Measurements from ENCODE around the gene ZFAND2B. TPM values are rescaled to one million over a fixed set of nuclear protein-coding genes. Genes with fewer than 3 reads are reported as not detected.
A peak's percentile ranks its signal among the peaks of the same experiment; 100 is the strongest.

Gene ZFAND2B
- total RNA-seq, 3 donors from 2014 or later = 59.6 to 88.5 (median 66.0) TPM

- H3K36me3 ChIP-seq (ENCODE audit: low read depth) = peaks cover 10% of the 10 kb centered on the region
- H3K4me3 ChIP-seq = no peak overlapping the region
- intact Hi-C loops (cut with DNase I, micrococcal nuclease) = no loop called here
- DNase-seq = no peak
- ATAC-seq = no peak
- no peak for TF ChIP-seq CTCF (IDR thresholded peaks at IDR 0.05)
- no peaks in the 10 kb centered on the region for H3K9me3 ChIP-seq
- peaks cover 14% of the 10 kb centered on the region for H3K4me1 ChIP-seq (ENCODE audit: low read depth)
Measured at GRCh38 chr2:219223831-219224610, 17.4 kb downstream of the ZFAND2B start.

GRCh38 chr2:219225350-219225749 is 18.8 kb downstream of the ZFAND2B start:
- TF ChIP-seq CTCF (IDR thresholded peaks at IDR 0.05) = no peak
- DNase-seq (no peak), ATAC-seq (no peak)
- intact Hi-C loops (cut with DNase I, micrococcal nuclease) = no loop called here
- H3K9me3 ChIP-seq = no peaks in the 10 kb centered on the region
- peaks cover 10% of the 10 kb centered on the region for H3K36me3 ChIP-seq (ENCODE audit: low read depth)
- H3K4me1 ChIP-seq (ENCODE audit: low read depth) = peaks cover 9% of the 10 kb centered on the region
- no peak overlapping the region for H3K4me3 ChIP-seq

- peaks cover 20% of the 10 kb centered on the region for H3K4me1 ChIP-seq (ENCODE audit: low read depth)
- peaks cover 8% of the 10 kb centered on the region for H3K36me3 ChIP-seq (ENCODE audit: low read depth)
- intact Hi-C loops (cut with DNase I, micrococcal nuclease) = no loop called here
- no peak for TF ChIP-seq CTCF (IDR thresholded peaks at IDR 0.05)
- ATAC-seq (no peak), DNase-seq (peak in 1 of 3 donors; percentile 32)
- H3K9me3 ChIP-seq = no peaks in the 10 kb centered on the region
- peak overlapping the region; percentile 46 for H3K4me3 ChIP-seq
Measured at GRCh38 chr2:219228041-219228910, 21.7 kb downstream of the ZFAND2B start.

GRCh38 chr2:219228911-219229304 is 22.3 kb downstream of the ZFAND2B start:
- Histone ChIP-seq H3K4me3 (peak overlapping the region; percentile 46), H3K36me3 (ENCODE audit: low read depth) (peaks cover 5% of the 10 kb centered on the region), H3K4me1 (ENCODE audit: low read depth) (peaks cover 20% of the 10 kb centered on the region), H3K9me3 (no peaks in the 10 kb centered on the region)
- ATAC-seq (no peak), DNase-seq (no peak)
- intact Hi-C loops (cut with DNase I, micrococcal nuclease) = no loop called here
- TF ChIP-seq CTCF (IDR thresholded peaks at IDR 0.05) = no peak

GRCh38 chr2:219229305-219230058 is 22.9 kb downstream of the ZFAND2B start, which contains the start of the genes ANKZF1 and ATG9A:
ANKZF1 (plus strand) TSS chr2:219229806; CDS start chr2:219230258, 452 bp downstream.
ATG9A (minus strand) TSS chr2:219229636; CDS start chr2:219228024, 1,612 bp downstream.
- Histone ChIP-seq H3K4me3 (peak within 1 kb of the TSS; percentile 46), H3K9me3 (no peaks in the 10 kb centered on the region), H3K36me3 (ENCODE audit: low read depth) (no peaks in the 10 kb centered on the region), H3K4me1 (ENCODE audit: low read depth) (peaks cover 20% of the 10 kb centered on the region)
- DNase-seq (peak; percentile 98 to 99 (median 99)), ATAC-seq (peak; percentile 96)
- intact Hi-C loops (cut with DNase I, micrococcal nuclease) = no loop called here
- TF ChIP-seq CTCF (IDR thresholded peaks at IDR 0.05) = no peak
